Endothelial cell of umbilical vein (primary cell): ENCODE data around the gene MCEMP1. TPM values are rescaled to one million over a fixed set of nuclear protein-coding genes. Genes with fewer than 3 reads are reported as not detected.

Source experiments
- BruUV-seq: library from RNA; stranded (reverse); fragments of 400-500 nt; replicated peaks from 2 replicates; lab custom pipeline; 2021; lab: Mats Ljungman, UMichigan
- CTCF ChIA-PET: fragments of 300-600, 350-600 bp; sonication (Branson Sonifier 250); formaldehyde crosslinking; loops from one replicate; lab custom pipeline; 2021; ENCODE audit warnings: antibody characterized with exemption, inconsistent platforms; lab: Charles Lee
- POLR2A ChIA-PET: fragments of 300-600, 350-600 bp; sonication (Branson Sonifier 250); formaldehyde crosslinking; loops from one replicate; lab custom pipeline; 2021; ENCODE audit warnings: antibody characterized with exemption, inconsistent platforms; lab: Charles Lee
- DNase-seq: peaks from one replicate; pipeline ENCODE4 v3.0.0-alpha.2; 2011; ENCODE audit warnings: low read depth, low spot score
- FAIRE-seq: peaks from 2 replicates; lab custom pipeline; 2011; peaks lifted over from hg19 to GRCh38; lab: Jason Lieb, UNC
- H2AFZ ChIP-seq: 2 replicates; pipeline ENCODE4 v1.6.0; 2012; ENCODE audit warnings: low read depth, low read length, control low read depth, inconsistent platforms
- H3K27ac ChIP-seq: 2 replicates; pipeline ENCODE4 v1.5.1; 2011; ENCODE audit warnings: low read depth, mild to moderate bottlenecking, control low read depth, low read length, moderate library complexity; ENCODE audit not compliant: insufficient read depth
- H3K27me3 ChIP-seq, 2 experiments: 2 replicates each; pipeline versions ENCODE4 v1.6.0 to v1.6.1; 2011; ENCODE audit warnings: low read length in 2 of 2, mixed read lengths in 1 of 2; ENCODE audit not compliant: control insufficient read depth in 2 of 2, insufficient read depth in 2 of 2
- H3K36me3 ChIP-seq, 2 experiments: 2 replicates in 1 of 2; 3 replicates in 1 of 2; pipeline ENCODE4 v1.5.1; 2011; ENCODE audit warnings: low read length in 2 of 2, mild to moderate bottlenecking in 1 of 2, moderate library complexity in 1 of 2; ENCODE audit not compliant: control insufficient read depth in 2 of 2, insufficient read depth in 2 of 2; ENCODE audit errors: extremely low read depth in 1 of 2
- H3K4me1 ChIP-seq: 3 replicates; pipeline ENCODE4 v1.5.1; 2011; ENCODE audit warnings: mild to moderate bottlenecking, low read length; ENCODE audit not compliant: control insufficient read depth, insufficient read depth; ENCODE audit errors: extremely low read depth
- H3K4me2 ChIP-seq: 2 replicates; pipeline ENCODE4 v1.6.1; 2011; ENCODE audit warnings: low read length, control low read depth, mixed read lengths; ENCODE audit not compliant: insufficient read depth
- H3K4me3 ChIP-seq, 3 experiments: fragments of 200-600 bp in 1 of 3; sonication (generic), shearing (Covaris generic) in 1 of 3; replicated peaks in 1 of 3; 2 replicates each; pipeline ENCODE4 v1.5.1; 2011 to 2016; ENCODE audit warnings: control low read depth in 3 of 3, low read length in 3 of 3, mild to moderate bottlenecking in 2 of 3, inconsistent platforms in 1 of 3, low read depth in 1 of 3, moderate library complexity in 1 of 3; ENCODE audit not compliant: insufficient read depth in 1 of 3
- H3K79me2 ChIP-seq: 2 replicates; pipeline ENCODE4 v1.6.0; 2012; ENCODE audit warnings: low read length, inconsistent platforms; ENCODE audit not compliant: control insufficient read depth, insufficient read depth
- H3K9ac ChIP-seq: replicated peaks from 2 replicates; pipeline ENCODE3; 2011; ENCODE audit warnings: low read length, control low read depth; ENCODE audit not compliant: insufficient read depth; ENCODE audit errors: extremely low read depth
- H3K9me1 ChIP-seq: replicated peaks from 3 replicates; pipeline ENCODE4 v1.6.0; 2011; ENCODE audit warnings: mild to moderate bottlenecking, low read length; ENCODE audit not compliant: control insufficient read depth, insufficient read depth; ENCODE audit errors: extremely low read depth
- H3K9me3 ChIP-seq: replicated peaks from 2 replicates; pipeline ENCODE4 v1.5.1; 2012; ENCODE audit warnings: low read length, inconsistent platforms; ENCODE audit not compliant: control insufficient read depth, insufficient read depth
- H4K20me1 ChIP-seq: replicated peaks from 2 replicates; pipeline ENCODE3; 2011; ENCODE audit warnings: mild to moderate bottlenecking, low read length; ENCODE audit not compliant: control insufficient read depth, insufficient read depth; ENCODE audit errors: extremely low read depth
- CTCF ChIP-seq, 2 donors: IDR thresholded peaks; 1 replicate in 1 of 2; 2 replicates in 1 of 2; pipeline ENCODE4 v1.5.1; 2011; ENCODE audit warnings: low read length in 2 of 2, mild to moderate bottlenecking in 2 of 2, moderate library complexity in 2 of 2, control low read depth in 1 of 2, inconsistent platforms in 1 of 2, low read depth in 1 of 2; ENCODE audit not compliant: insufficient read depth in 1 of 2; ENCODE audit errors: extremely low read depth in 1 of 2
- EZH2 ChIP-seq: IDR thresholded peaks from 2 replicates; pipeline ENCODE4 v1.6.1; 2012; ENCODE audit warnings: borderline replicate concordance, low read depth, mild to moderate bottlenecking, moderate library complexity, low read length, inconsistent platforms; ENCODE audit not compliant: severe bottlenecking
- FOS ChIP-seq: IDR thresholded peaks from 2 replicates; pipeline ENCODE4 v1.6.1; 2011; ENCODE audit warnings: mild to moderate bottlenecking, low read length, moderate library complexity, borderline replicate concordance; ENCODE audit not compliant: insufficient read depth
- GATA2 ChIP-seq: IDR thresholded peaks from 2 replicates; pipeline ENCODE4 v1.7.0; 2011; ENCODE audit warnings: low read depth, mild to moderate bottlenecking, moderate library complexity, mixed read lengths, low read length; ENCODE audit not compliant: insufficient read length, insufficient read depth
- JUN ChIP-seq: IDR thresholded peaks from 2 replicates; pipeline ENCODE4 v1.6.1; 2011; ENCODE audit warnings: borderline replicate concordance, low read depth; ENCODE audit not compliant: insufficient read length, insufficient read depth
- MAX ChIP-seq: IDR thresholded peaks from 2 replicates; pipeline ENCODE4 v1.6.1; 2011; ENCODE audit not compliant: insufficient read depth, insufficient read length
- MYC ChIP-seq: IDR thresholded peaks from one replicate; pipeline ENCODE4 v1.6.1; 2011; ENCODE audit warnings: mild to moderate bottlenecking, low read depth, low read length
- POLR2A ChIP-seq: IDR thresholded peaks from 2 replicates; pipeline ENCODE4 v1.6.1; 2012; ENCODE audit warnings: low read depth, mild to moderate bottlenecking, control low read depth, low read length
- POLR2AphosphoS5 ChIP-seq: IDR thresholded peaks from 2 replicates; pipeline ENCODE4 v1.6.1; 2012; ENCODE audit warnings: low read depth, mild to moderate bottlenecking, control low read depth, low read length, moderate library complexity; ENCODE audit not compliant: insufficient read depth
- dilution Hi-C: fragments of 300-500 bp; cut with MboI; formaldehyde crosslinking; loops from one replicate; pipeline ENCODE4 v1.15.0; 2019; ENCODE audit warnings: low sequenced_read_pairs; ENCODE audit not compliant: extremely low pct_ligation_motif_present
- intact Hi-C: fragments of 100-400 bp; cut with micrococcal nuclease; formaldehyde crosslinking; loops from one replicate; pipeline ENCODE4 v1.10.0; 2022
- polyA plus RNA-seq, 4 experiments: library from polyadenylated mRNA; depleted of rRNA in 3 of 4; stranded (reverse) in 3 of 4; unstranded in 1 of 4; fragments of >200 nt; gene quantifications; 2 replicates each; pipeline versions ENCODE4 v1.2.1 to v1.2.3, GENCODE V29; 2011 to 2012; ENCODE audit warnings: missing spikeins in 1 of 4
- total RNA-seq: library from RNA; stranded (reverse); gene quantifications from 2 replicates; pipeline ENCODE4 v1.2.3, GENCODE V29; 2021

MCEMP1 gene
- total and polyA plus RNA-seq, 2 donors (not counting 3 experiments of a cell fraction or from before 2014, with no cell fraction given) = not detected

DNA sequence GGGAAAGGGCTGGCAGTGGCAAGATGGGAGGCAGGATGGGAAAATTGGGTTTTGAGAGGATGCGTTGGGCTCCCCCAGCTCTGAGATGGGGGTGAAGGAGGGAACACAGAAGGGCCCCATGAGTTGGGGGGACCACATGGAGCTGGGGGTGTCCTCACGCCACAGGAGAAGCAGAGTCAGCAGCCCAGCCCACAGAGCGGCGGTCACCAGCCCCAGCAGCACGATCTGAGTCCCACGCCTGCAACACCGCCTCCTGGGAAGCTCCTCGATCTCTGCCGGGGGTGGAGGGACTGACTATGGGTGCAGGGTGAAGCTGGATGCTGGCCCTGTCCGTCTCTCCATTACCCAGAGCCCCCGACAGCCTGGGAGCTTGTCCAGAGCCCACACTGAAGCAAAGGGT, 21.7 kb downstream of the MCEMP1 start:
- H3K9me1 ChIP-seq = no peaks in the 10 kb centered on the region
- H3K9me3 ChIP-seq = no peaks in the 10 kb centered on the region
- POLR2A ChIA-PET = no interaction called here
- H3K27ac ChIP-seq = no peak overlapping the region
- H3K4me3 ChIP-seq = no peak overlapping the region
- DNase-seq (no peak), FAIRE-seq (no peak)
- no peaks in the 10 kb centered on the region for H3K79me2 ChIP-seq
- H3K27me3 ChIP-seq = no peaks in the 10 kb centered on the region
- no TSS peak for BruUV-seq
- H4K20me1 ChIP-seq = no peaks in the 10 kb centered on the region
- dilution Hi-C loops (no loop called here), intact Hi-C loops (no loop called here)
- H2AFZ ChIP-seq = no peak overlapping the region
- no peak overlapping the region for H3K9ac ChIP-seq
- TF ChIP-seq CTCF (IDR thresholded peaks at IDR 0.05; ENCODE audit: extremely low read depth in 1 of 2, insufficient read depth in 1 of 2, low read depth in 1 of 2, low read length in 2 of 2) = no peak
- TF ChIP-seq GATA2 = no peak
- TF ChIP-seq POLR2A = no peak
- TF ChIP-seq POLR2AphosphoS5 = no peak
- TF ChIP-seq MAX = no peak
- H3K4me1 ChIP-seq = no peaks in the 10 kb centered on the region
- CTCF ChIA-PET = interaction anchor here (1.1 to 4.1 kb wide), 2 partner anchors 18 to 101 kb away, joined by 7 to 21 read pairs; partner anchors contain the start of gene TRAPPC5
- no peaks in the 10 kb centered on the region for H3K36me3 ChIP-seq
- H3K4me2 ChIP-seq = no peak overlapping the region

DNA sequence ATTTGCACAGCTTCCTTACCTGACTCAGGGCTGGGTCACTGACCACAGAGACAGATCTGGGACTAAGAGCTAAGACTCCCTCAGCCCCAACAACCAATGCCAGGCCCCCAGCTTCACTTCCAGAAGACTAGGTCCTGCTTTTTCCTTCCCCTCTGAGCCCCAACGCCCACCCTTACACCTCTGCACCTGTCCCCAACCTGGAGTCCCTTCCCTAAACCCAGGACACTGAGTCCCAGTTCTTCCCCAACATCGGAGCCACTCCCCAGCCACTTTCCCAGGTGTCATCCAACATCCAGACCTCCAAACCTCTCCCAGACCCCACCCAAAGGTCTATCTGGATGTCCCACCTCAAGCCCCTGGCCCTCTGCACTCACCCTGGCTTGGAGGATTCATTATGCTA, 22.1 kb downstream of the MCEMP1 start:
- no peaks in the 10 kb centered on the region for H3K9me3 ChIP-seq
- H3K9me1 ChIP-seq = no peaks in the 10 kb centered on the region
- no peaks in the 10 kb centered on the region for H3K27me3 ChIP-seq
- H3K4me3 ChIP-seq = no peak overlapping the region
- no peaks in the 10 kb centered on the region for H4K20me1 ChIP-seq
- no peak overlapping the region for H3K27ac ChIP-seq
- TF ChIP-seq FOS = no peak
- TF ChIP-seq POLR2AphosphoS5 = no peak
- TF ChIP-seq GATA2 = no peak
- TF ChIP-seq JUN = no peak
- TF ChIP-seq MAX = no peak
- no peak for TF ChIP-seq MYC
- TF ChIP-seq CTCF (IDR thresholded peaks at IDR 0.05; ENCODE audit: extremely low read depth in 1 of 2, insufficient read depth in 1 of 2, low read depth in 1 of 2, low read length in 2 of 2) = no peak
- no peak for TF ChIP-seq EZH2
- no peak overlapping the region for H3K4me2 ChIP-seq
- H3K4me1 ChIP-seq = no peaks in the 10 kb centered on the region
- BruUV-seq = no TSS peak
- dilution Hi-C loops (no loop called here), intact Hi-C loops (no loop called here)
- no peaks in the 10 kb centered on the region for H3K36me3 ChIP-seq
- FAIRE-seq = no peak
- no peak overlapping the region for H3K9ac ChIP-seq
- no peak overlapping the region for H2AFZ ChIP-seq
- POLR2A ChIA-PET = no interaction called here
- CTCF ChIA-PET = interaction anchor here (1.1 to 4.1 kb wide), 2 partner anchors 18 to 101 kb away, joined by 7 to 21 read pairs; partner anchors contain the start of gene TRAPPC5
- no peaks in the 10 kb centered on the region for H3K79me2 ChIP-seq
- DNase-seq = no peak
